SK-N-SH treated with all-trans-retinoic acid at 6 μM for 48 hours (cell line): ENCODE results near the gene NUDT13.

Experiments used
- ATAC-seq: fragments of 200-7000 bp; cut with Tn5 transposase; 3 replicates; pipeline ENCODE4 v1.9.1; 2020; ENCODE audit warnings: mild to moderate bottlenecking, moderate library complexity
- ARNTL ChIP-seq: fragments of 450-650 bp; formaldehyde crosslinking; IDR thresholded peaks from 2 replicates; pipeline ENCODE4 v1.5.0; 2020; ENCODE audit warnings: low read depth, mild to moderate bottlenecking, moderate library complexity, borderline replicate concordance
- BACH2 ChIP-seq: fragments of 250-450 bp; sonication (Bioruptor Pico); IDR thresholded peaks from 2 replicates; pipeline ENCODE4 v1.9.0; 2021; ENCODE audit warnings: mild to moderate bottlenecking, borderline replicate concordance
- CREB5 ChIP-seq: fragments of 250-450 bp; sonication (Bioruptor Pico); IDR thresholded peaks from 2 replicates; pipeline ENCODE4 v1.5.1; 2020; ENCODE audit warnings: low read depth, mild to moderate bottlenecking, moderate library complexity
- CSDC2 ChIP-seq: fragments of 250-450 bp; sonication (Bioruptor Pico); IDR thresholded peaks from 2 replicates; pipeline ENCODE4 v1.5.0; 2020; ENCODE audit warnings: mild to moderate bottlenecking, moderate library complexity
- CSRNP3 ChIP-seq: fragments of 250-450 bp; sonication (Bioruptor Pico); IDR thresholded peaks from 2 replicates; pipeline ENCODE4 v1.5.1; 2021; ENCODE audit warnings: mild to moderate bottlenecking, moderate library complexity
- ESRRG ChIP-seq: fragments of 250-450 bp; sonication (Bioruptor Pico); IDR thresholded peaks from 2 replicates; pipeline ENCODE4 v1.6.1; 2021; ENCODE audit warnings: mild to moderate bottlenecking
- GLIS3 ChIP-seq: fragments of 250-450 bp; sonication (Bioruptor Pico); IDR thresholded peaks from 2 replicates; pipeline ENCODE4 v1.5.0; 2020; ENCODE audit warnings: mild to moderate bottlenecking, moderate library complexity
- ISL1 ChIP-seq: fragments of 250-450 bp; sonication (Bioruptor Pico); IDR thresholded peaks from 2 replicates; pipeline ENCODE4 v2.1.2; 2022; ENCODE audit warnings: mild to moderate bottlenecking, moderate library complexity
- OSR1 ChIP-seq: fragments of 250-450 bp; sonication (Bioruptor Pico); IDR thresholded peaks from 2 replicates; pipeline ENCODE4 v1.8.0; 2022; ENCODE audit warnings: moderate library complexity, mild to moderate bottlenecking, inconsistent platforms
- PATZ1 ChIP-seq: fragments of 250-450 bp; sonication (Bioruptor Pico); IDR thresholded peaks from 2 replicates; pipeline ENCODE4 v1.8.0; 2020; ENCODE audit warnings: mild to moderate bottlenecking, moderate library complexity, borderline replicate concordance
- POU6F1 ChIP-seq: fragments of 250-450 bp; sonication (Bioruptor Pico); IDR thresholded peaks from 2 replicates; pipeline ENCODE4 v1.8.0; 2021; ENCODE audit warnings: low read depth, mild to moderate bottlenecking, moderate library complexity, borderline replicate concordance
- PPARA ChIP-seq: fragments of 250-450 bp; sonication (Bioruptor Pico); IDR thresholded peaks from 2 replicates; pipeline ENCODE4 v1.5.0; 2020; ENCODE audit warnings: mild to moderate bottlenecking, borderline replicate concordance
- RARB ChIP-seq: fragments of 250-450 bp; sonication (Bioruptor Pico); IDR thresholded peaks from 2 replicates; pipeline ENCODE4 v1.8.0; 2021; ENCODE audit warnings: mild to moderate bottlenecking, moderate library complexity
- SNAI2 ChIP-seq: fragments of 250-450 bp; sonication (Bioruptor Pico); IDR thresholded peaks from 2 replicates; pipeline ENCODE4 v1.5.0; 2020; ENCODE audit warnings: mild to moderate bottlenecking, moderate library complexity
- TCF4 ChIP-seq: fragments of 250-450 bp; sonication (Bioruptor Pico); IDR thresholded peaks from 2 replicates; pipeline ENCODE4 v1.8.0; 2021; ENCODE audit warnings: mild to moderate bottlenecking, moderate library complexity, borderline replicate concordance
- TOX ChIP-seq: fragments of 250-450 bp; sonication (Bioruptor Pico); IDR thresholded peaks from 2 replicates; pipeline ENCODE4 v1.8.0; 2021; ENCODE audit warnings: mild to moderate bottlenecking, moderate library complexity, borderline replicate concordance
- TSHZ2 ChIP-seq: fragments of 250-450 bp; sonication (Bioruptor Pico); IDR thresholded peaks from 2 replicates; pipeline ENCODE4 v1.5.0; 2020; ENCODE audit warnings: mild to moderate bottlenecking, moderate library complexity
- ZFP30 ChIP-seq: fragments of 450-650 bp; formaldehyde crosslinking; IDR thresholded peaks from 2 replicates; pipeline ENCODE4 v1.5.0; 2022; ENCODE audit warnings: mild to moderate bottlenecking, moderate library complexity
- ZNF565 ChIP-seq: fragments of 450-650 bp; formaldehyde crosslinking; conservative IDR thresholded peaks from 2 replicates; pipeline ENCODE4 v1.5.0; 2020; ENCODE audit warnings: low read depth, mild to moderate bottlenecking, moderate library complexity
- ZNF70 ChIP-seq: fragments of 450-650 bp; formaldehyde crosslinking; IDR thresholded peaks from 2 replicates; pipeline ENCODE4 v1.5.0; 2020; ENCODE audit warnings: mild to moderate bottlenecking, moderate library complexity
- ZNF8 ChIP-seq: fragments of 450-650 bp; formaldehyde crosslinking; IDR thresholded peaks from 2 replicates; pipeline ENCODE4 v1.5.0; 2020; ENCODE audit warnings: mild to moderate bottlenecking, moderate library complexity

NUDT13 gene

GRCh38 chr10:73131301-73131700 is 21.0 kb downstream of the NUDT13 start (continued):
- TF ChIP-seq CSRNP3 (CRISPR knock-in tag), result no peak
- TF ChIP-seq SNAI2 (CRISPR knock-in tag), result no peak
- TF ChIP-seq PPARA (CRISPR knock-in tag), result no peak
- no peak for TF ChIP-seq RARB
- TF ChIP-seq ZFP30 (CRISPR knock-in tag), result no peak
- TF ChIP-seq ZNF565 (CRISPR knock-in tag), result no peak

- no peak for ATAC-seq
- no peak for TF ChIP-seq ESRRG
- TF ChIP-seq ARNTL (CRISPR knock-in tag), result no peak
- TF ChIP-seq OSR1, result no peak
- no peak for TF ChIP-seq POU6F1 (CRISPR knock-in tag)
- TF ChIP-seq ISL1, result no peak
- no peak for TF ChIP-seq RARB
- no peak for TF ChIP-seq TSHZ2 (CRISPR knock-in tag)
- no peak for TF ChIP-seq PPARA (CRISPR knock-in tag)
- no peak for TF ChIP-seq TOX (CRISPR knock-in tag)
- no peak for TF ChIP-seq ZNF8 (CRISPR knock-in tag)
- no peak for TF ChIP-seq ZFP30 (CRISPR knock-in tag)
- TF ChIP-seq PATZ1, result no peak
- TF ChIP-seq GLIS3 (CRISPR knock-in tag), result no peak
- no peak for TF ChIP-seq SNAI2 (CRISPR knock-in tag)
- no peak for TF ChIP-seq CREB5 (CRISPR knock-in tag)
These were observed 21.8 kb downstream of the NUDT13 start for GRCh38 chr10:73131913-73132686.

- ATAC-seq, result no peak
- TF ChIP-seq CREB5 (CRISPR knock-in tag) (no peak), TOX (CRISPR knock-in tag) (no peak), ZNF8 (CRISPR knock-in tag) (no peak), ESRRG (no peak), POU6F1 (CRISPR knock-in tag) (no peak), ZNF565 (CRISPR knock-in tag) (no peak), ZNF70 (CRISPR knock-in tag) (no peak), ARNTL (CRISPR knock-in tag) (no peak), TSHZ2 (CRISPR knock-in tag) (no peak), SNAI2 (CRISPR knock-in tag) (no peak), TCF4 (CRISPR knock-in tag) (no peak), GLIS3 (CRISPR knock-in tag) (no peak), CSDC2 (CRISPR knock-in tag) (no peak), BACH2 (no peak), PPARA (CRISPR knock-in tag) (no peak)
These were observed 24.5 kb downstream of the NUDT13 start for GRCh38 chr10:73134727-73135126.
